ENCODE measurements around the gene WNT5A.

Gene WNT5A

DNA sequence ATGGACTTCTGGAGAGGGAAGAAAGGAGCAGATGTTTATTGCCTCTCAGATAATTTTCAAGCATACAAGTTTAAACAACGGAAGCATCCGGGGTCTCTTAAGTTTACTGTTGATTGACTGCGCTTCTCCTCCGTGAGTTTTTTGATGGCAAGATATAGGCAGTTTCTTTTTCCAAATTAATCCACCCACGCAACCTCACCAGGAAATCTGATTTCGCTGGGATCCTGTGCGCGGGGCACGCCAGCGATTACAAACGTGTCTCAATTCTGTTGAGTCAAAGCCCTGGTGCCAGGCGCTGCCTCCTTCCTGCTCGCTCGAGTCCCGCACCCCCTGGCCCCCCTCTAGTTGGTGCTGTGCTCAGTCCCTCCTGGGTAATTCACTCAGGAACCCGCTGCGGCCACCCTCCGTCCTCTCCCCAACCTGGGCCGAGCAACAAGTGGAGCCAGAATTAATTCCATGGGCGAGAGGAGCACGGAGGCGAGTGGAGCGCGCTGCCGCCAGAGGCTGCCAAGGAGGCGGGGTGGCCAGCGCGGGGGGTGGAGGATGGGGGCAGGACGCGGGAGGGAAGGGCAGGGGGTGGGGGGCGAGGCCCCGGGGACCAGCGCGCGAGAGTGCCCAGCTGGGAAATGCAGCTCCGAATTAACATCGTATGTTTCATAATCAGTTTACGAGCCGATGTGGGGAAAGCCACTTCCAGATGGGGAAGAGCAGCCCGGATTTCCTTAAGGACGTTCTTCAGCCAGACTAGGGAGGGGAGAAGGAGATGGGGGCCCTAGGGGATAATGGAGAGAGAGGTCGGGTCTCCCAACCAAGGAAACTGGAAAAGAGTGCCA lies 6.0 kb downstream of the WNT5A start:
- no peak for DNase-seq

DNA sequence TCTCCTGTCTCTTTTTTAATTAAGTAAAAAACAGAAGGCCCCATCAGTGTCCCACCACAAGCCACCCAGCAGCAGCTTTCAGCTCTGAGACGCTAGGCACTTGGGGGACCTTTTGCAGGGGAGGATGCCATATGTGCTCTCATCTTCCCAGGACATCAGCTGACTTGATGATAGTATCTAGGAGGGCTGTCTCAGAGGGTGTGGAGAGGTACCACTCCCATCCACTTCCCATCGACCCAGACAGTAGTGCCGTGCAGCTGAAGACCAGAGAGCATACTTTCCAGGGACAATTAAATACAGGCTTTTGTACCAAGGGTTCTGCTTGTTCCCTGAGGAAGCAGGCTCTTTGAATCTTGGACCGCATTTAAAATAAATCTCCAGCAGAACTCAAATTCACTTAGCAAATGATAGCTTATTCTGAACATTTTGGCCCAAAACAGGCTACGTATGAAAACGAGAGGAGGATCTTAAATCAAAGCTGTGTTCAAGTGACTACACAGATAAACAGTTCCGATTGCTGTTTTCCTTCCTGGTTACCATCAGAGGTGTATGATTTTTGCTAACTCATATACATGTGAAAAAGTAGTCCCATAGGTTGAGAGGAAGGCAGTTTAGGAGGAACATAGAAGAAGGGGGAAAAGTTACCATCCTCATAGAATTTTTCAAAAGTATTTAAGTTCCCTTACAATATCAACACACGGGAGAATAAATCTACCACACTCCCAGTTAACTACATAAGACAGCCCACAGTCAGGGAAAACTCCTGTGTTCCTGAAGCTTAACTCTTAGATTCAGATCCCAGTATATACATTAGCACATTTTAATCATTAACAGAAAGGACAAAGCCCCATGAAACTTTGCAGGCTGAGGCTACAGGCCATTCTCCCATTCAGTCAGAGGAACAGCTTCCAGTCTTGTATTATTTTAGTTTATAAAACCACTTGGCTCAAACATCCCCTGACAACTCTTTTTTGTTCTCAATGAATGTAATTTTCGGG lies 9.5 kb downstream of the WNT5A start:
- no peak for DNase-seq

DNA sequence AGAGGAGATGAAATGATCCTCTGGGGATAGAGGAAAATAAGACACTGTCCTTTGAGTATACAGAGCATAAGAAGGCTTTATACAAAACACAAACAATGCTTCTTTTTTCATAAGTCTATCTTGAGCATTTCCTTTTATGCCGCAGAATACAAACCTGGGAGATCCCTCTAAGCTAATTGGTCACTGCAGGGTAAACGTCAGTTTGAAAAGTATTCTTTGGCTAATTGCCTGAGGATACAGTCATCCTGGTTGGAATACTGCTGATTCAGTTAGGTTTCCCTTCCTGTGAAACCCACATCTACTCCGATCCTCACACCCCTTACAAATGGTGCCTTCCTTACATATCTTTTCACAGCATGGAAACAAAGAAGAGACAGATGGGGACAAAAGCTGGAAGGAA lies 10.6 kb downstream of the WNT5A start:
- no peak for DNase-seq

DNA sequence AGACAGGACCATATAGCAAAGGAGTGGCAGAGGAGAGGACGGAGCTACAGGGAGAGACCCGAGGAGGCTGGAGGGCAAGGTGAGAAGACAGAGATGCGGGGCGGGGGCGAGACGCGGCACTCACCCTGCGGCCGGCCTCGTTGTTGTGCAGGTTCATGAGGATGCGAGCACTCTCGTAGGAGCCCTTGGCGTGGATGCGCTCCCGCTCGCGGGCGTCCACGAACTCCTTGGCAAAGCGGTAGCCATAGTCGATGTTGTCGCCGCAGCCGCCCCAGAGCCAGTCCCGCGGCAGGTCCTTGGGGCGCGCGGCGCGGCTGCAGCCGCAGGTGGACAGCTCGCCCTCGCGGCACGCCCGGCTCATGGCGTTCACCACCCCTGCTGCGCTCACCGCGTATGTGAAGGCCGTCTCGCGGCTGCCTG lies 12.9 kb downstream of the WNT5A start:
- no peak for DNase-seq

DNA sequence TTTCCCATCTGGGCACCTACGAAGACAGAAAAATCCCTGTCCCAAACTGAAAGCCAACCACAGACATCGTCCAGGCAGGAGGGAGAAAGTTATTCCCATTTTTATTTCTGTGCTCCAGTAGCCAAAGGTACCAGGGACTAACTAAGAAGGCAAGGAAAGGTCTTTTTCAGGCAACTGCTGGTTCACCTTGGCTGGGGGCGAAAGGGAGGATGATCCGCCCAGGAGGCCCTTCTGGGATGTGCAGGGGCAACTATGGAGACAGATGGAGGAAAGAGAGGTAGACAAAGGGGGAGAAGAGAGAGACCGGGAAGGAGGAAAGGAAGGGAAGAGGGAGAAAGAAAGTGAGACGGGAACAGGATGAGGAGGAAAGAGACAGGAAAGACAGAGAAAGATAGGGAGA lies 13.3 kb downstream of the WNT5A start:
- DNase-seq = no peak

DNA sequence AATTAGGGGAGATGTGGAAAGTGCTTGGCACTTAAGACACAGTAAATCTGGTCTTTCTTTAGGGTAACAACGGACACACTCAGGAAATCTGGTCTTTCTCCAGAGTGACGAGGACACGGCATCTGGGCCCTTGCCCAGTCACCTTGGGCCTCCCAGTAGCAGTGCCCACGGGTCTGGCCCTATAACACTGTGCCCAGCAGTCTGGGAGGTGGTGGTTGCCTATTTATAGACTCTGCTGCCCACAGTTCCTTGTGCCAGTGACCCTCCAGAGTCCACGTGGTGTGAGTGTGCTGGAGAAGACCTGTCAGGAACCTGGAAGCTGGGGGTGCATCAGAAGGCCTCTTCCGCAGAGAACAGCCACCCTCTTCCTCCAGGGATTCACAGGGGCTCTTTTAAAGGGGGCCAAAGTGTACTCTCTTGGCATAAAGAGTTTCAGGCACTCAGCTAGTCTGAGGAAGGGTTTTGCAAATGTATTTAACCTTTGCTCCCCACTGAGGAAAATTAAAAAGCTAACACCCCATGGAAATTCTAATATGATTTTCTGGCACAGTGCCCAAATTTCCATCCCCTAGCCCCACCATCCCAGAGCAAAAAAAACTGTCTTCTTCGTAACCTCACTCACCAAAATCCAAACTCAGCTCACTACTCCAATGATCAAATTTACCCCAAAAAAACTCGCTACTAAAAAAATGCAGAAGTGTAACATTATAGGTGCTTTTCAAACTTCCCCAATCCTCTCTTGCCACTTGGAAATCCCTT lies 15.4 kb downstream of the WNT5A start:
- DNase-seq = no peak

DNA sequence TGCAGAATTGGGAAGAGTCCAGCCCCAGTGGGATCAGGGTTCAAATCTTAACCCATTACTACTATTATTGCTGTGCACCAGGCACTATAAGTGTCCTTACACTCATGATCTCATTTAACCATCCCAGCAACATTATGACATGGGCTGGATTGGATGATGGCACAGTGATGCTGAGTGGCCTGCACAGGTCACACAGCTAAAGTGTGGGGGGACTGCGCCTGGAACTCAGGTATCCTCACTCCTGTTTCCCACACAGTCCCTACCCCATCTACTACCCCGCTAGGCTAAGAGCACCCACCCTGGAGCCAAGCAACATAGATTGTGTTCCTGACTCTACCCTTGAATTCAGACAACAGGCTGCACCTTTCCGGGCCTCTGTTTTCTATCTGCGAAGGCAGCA lies 16.0 kb downstream of the WNT5A start:
- DNase-seq = no peak

DNA sequence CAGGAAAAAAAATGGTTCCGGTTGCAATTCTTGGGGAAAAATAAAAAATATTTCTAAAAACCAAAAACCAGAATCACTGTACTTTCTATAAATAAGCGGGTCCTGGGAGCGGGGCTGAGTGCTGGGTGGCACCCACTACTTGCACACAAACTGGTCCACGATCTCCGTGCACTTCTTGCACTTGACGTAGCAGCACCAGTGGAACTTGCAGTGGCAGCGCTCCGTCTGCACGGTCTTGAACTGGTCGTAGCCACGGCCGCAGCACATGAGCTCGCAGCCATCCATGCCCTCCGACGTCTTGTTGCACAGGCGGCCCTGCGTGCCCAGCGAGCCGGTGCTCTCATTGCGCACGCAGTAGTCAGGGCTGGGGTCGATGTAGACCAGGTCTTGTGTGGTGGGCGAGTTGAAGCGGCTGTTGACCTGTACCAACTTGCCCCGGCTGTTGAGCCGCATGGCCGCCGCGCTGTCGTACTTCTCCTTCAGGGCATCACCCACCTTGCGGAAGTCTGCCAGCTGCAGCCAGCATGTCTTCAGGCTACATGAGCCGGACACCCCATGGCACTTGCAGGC lies 17.1 kb downstream of the WNT5A start:
- no peak for DNase-seq

DNA sequence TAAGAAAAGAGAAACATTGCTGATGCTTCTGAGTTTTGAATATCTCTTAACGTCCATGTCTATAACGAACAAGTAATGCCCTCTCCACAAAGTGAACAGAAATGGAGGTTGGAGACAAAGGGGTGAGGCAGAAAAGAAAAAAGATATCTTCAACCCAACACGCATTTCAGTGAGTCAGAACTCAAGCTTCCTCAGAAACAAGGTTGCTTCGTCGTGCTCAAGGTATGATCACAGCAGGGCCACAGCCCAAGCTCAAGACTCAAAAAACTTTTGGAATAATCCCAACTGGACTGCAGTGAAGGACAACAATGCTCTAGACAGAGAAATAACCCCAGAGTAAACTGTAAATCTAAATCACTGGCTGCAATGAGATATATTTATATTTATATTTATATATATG lies 18.9 kb downstream of the WNT5A start:
- no peak for DNase-seq

DNA sequence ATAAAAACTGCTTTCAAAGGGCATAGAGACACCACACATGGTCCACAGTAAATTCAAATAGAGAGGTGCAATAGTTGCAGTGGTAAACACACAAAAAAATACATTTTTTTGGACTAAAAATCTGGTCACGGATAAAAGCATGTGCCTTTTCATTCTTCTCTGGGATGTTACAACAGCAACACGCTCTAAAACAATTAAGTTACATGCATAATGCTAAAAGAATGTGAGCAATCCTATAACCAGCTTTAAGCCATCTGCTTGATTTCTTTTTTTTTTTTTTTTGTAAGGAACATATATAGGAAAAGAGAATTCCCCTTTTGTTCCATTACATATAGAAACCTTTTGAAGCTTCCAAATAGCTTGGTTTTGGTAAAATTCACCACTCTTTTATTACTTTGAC lies 20.0 kb downstream of the WNT5A start:
- no peak for DNase-seq

DNA sequence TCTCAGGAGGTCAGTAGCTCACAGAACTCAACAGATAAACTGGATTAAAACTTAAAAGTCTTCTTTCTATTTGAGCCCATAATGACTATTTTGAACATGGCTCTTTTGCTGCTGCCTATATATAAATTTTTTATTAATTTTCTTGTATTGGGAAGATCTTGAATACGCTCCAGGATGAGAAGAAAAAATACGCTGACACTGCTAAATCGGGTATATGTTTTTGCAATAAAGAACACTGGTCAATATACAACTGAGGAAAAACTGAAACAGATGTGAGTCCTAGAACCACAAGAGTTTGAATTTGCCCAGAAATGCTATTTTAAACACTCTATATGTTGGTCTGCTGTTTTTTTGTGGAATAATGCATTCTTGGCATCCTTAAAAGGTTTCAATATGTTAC lies 20.6 kb downstream of the WNT5A start:
- DNase-seq = no peak

DNA sequence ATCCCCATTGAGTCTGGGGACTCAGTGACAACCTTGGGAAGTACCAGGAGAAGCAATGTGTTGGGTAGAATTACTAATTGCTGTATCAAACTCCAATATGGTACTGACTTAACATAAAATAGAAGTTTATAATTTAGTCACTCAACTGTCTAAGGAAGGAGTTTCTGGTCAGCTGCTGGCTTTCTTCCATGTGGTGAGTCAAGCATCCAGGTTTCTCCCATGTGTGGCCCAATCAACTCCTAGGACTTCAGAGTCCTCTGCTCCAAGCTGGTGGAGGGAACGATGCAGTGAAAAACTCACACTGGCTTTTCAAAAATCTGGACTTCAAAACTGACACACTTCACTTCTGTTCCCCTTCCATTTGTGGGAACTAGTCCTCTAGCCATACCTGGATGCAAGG lies 25.2 kb downstream of the WNT5A start:
- no peak for DNase-seq

DNA sequence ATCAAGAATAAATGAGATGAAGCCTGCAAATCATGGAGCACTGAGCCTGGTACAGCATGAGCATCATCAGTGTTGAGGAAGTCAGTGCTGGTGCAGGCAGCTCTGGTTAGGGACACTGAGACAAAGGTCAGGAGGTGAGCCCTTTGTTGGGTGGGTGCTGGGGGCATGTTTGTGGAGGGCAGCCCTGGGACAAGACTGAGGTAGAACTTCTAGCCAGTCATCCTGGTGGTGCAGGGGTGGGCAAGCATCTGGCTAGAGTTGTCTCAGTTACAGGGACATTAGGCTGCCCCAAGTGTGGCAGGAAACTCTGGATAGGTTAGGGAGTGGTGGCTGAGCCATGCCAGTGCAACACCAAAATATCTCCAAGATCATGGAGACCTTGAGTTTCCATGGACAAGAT lies 27.3 kb downstream of the WNT5A start:
- DNase-seq = no peak

DNA sequence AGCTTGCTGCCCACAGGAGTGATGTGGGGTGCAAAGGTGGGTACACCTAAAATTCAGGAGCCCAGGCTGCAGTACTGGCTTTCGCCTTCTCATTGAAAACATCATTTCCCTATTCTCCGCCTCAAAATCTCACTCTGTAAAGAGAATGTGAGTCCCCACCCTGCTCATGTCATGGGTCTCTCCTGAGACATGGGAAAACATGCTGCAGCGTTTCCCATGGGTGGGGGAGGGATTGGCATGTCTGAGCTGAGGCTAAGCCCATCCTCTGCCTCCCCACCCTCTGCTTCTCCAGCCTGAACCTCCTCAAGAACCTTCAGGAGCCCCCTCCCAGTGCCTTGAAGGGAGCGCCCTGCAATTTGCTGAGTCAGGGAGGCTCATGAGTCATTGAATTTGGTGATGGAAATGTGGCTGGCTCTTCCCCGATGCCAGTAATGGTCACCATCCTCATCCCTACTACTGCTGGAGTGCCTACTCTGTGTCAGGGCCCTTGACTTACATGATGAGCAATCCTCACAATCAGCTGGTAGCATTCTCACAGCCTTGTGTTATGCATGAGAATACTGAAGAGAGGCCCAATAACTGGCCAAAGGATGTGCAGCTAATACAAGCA lies 28.8 kb downstream of the WNT5A start:
- DNase-seq = no peak

DNA sequence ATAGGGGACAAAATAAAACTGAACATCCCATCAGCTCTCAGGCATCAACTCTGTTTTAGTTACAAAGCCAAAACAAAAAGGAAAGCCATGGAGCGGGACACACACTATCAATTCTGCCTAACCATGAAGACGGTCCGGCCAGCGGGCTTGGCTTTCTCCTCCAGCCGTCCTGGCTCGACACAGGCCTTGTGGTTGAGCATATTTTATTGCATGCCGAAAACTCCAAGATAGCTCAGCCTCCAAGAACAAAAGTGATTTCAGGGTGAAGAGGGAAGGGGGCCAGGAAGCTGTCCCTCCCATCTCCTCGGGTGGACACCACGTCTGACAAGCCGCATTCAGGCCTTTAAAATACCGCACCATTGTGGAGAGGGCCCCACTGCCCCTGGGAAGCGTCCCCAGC lies 31.2 kb downstream of the WNT5A start:
- no peak for DNase-seq

DNA sequence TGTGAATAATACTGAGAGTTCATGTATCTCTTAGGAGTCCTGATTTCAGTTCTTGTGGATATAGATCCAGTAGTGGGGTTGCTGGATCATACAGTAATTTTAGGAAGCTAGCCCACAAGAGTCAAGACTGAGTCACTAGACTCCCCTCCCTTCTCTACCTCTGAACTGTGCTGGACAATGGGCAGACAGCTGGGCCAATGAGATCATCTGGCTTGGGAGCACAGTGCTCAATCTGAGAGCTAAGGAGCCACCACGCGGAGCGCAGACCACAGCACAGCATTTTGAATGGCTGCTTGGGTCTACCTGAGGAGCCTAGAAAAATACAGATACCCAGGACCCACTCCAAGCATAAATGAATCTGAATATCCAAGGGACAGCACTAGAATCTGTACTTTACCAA lies 32.5 kb downstream of the WNT5A start:
- DNase-seq = no peak

DNA sequence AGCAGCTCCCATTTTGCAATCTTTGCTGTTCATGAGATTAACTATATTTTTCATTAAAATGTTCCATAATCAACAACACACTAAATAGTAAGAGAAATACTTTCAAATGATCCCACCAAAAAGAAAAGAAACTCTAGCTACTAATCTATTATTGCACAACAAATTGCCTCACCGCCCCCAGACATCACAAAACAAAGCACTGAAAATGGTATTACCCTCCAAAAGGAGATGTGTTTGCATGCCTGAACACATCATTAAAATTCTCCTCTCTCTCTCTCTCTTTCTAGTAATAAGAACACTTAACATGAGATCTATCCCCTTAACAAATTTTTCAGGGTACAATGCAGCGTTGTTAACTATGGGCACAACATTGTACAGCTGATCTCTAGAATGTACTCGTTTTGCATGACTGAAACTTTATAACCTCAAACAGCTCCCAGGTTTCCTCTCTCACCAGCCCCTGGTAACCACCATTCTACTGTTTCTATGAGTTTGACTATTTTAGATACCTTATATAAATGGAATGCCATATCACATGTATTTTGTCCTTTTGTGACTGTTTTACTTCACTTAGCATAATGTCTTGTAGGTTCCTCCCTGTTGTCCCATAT lies 33.1 kb downstream of the WNT5A start:
- DNase-seq = no peak

DNA sequence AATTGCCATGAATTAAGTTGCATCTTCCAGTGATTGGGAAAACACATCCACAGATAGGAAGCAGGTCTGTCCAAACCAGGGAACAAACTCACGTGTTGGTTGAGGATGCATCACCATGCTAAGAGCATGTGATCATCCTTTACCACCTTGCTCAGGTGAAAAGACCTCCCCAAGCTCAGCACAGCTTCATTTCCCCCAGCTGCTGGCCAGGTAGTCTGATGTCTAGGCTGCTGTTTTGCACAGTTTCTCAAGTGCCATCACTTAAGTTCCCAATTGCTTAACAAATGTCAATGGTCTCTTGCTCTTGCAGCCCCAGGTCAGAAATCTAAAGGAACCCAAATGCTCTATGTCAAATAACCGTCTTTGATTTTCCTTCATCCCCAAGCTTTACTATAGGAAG lies 34.2 kb downstream of the WNT5A start:
- no peak for DNase-seq

DNA sequence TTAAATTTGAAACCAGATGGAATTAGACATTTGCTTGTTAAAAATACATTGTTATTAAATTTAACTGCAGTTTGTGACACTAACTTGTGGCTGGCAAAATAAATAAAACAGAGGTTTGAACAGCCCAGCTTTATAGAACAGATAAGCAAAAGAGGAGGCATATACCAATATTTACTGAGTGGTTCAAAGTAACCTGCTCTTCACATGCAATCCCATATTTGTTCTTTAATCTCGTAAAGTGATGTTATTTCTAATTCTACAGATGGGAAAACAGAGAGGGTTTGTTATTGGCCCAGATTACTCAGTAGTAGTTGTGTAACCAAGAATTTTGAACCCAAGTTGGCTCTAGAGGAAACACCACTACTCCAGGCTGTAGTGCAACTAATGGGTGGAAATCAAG lies 37.6 kb downstream of the WNT5A start:
- DNase-seq = no peak

DNA sequence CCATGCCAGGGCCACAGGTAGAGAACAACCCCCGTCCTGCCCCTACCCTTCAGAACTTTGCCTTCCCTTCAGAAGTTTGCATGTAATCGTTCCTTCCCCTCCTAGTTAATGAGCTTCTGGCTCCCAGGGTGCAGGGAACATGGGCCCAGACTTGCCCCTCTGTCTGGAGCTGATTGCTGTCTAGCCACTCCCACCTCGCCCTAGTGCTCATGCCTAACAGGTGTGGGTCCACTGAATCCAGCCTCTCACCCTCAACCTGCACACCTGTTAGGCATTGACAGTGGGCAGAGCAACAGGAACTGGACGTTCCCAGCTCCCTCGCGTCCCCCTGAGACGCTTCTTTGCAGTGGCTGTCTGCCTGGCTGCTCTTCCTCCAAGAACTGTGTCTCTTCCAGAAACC lies 40.3 kb downstream of the WNT5A start:
- no peak for DNase-seq

DNA sequence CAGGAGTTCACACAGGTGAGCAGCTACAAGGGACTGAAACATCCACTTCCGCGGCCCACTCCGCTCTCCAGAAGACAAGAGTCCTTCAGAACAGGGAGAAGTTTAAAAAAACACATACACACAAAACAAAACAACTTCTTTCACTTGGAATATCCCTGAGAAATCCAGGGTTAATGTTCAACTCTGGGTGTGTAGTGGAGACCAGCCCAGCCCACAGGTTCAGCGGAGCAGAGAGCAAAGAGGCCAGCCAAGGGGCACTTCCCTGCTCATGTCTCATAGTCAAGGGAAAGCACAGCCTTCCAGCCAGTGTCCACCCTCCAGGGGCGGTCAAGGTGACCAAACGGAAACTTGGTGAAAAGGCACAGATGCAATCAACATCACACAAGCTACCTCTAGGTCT lies 41.6 kb downstream of the WNT5A start:
- DNase-seq = no peak

DNA sequence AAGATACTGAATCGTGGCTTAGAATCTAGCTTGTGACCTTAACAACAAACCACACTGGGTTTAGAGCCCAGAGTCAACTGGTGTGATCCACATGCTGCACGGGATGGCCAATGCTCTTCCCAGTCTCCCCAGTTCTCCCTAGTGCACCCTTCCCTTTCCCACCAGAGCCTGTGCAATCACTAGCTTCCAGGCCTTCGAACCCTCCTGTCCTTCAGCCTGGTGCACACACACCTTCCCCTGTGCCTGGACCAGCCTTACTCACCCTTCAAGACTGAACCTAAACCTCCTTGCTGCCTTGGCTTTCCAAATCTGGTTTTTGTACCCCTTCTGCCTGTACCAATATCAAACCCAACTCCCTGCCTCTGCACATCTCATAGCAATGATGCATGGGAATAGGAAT lies 43.8 kb downstream of the WNT5A start:
- no peak for DNase-seq
